HG02678 (cell line): Measurements from ENCODE around the gene VCX3B.
"Not testable (repeated sequence)": the region's sequence is repeated elsewhere in the genome, so short reads cannot be mapped to it uniquely, and the experiment has no call there.

Experiments used
- ATAC-seq: cut with Tn5 transposase; IDR thresholded peaks from one replicate; pipeline ENCODE4 v1.9.1; 2021; ENCODE audit warnings: mild to moderate bottlenecking, moderate library complexity; ENCODE audit not compliant: unreplicated experiment

VCX3B gene

GRCh38 chrX:8464530-8464929 lies at the start of gene VCX3B:
VCX3B (plus strand) TSS chrX:8464830; CDS start chrX:8465451, 621 bp downstream.
- not testable (repeated sequence) for ATAC-seq

- no peak for ATAC-seq
Measured at GRCh38 chrX:8418301-8418700, 46.3 kb upstream of the VCX3B start.

- no peak for ATAC-seq
Measured at GRCh38 chrX:8424912-8425311, 39.7 kb upstream of the VCX3B start.

GRCh38 chrX:8429692-8430249 lies 34.9 kb upstream of the VCX3B start:
- no peak for ATAC-seq

DNA sequence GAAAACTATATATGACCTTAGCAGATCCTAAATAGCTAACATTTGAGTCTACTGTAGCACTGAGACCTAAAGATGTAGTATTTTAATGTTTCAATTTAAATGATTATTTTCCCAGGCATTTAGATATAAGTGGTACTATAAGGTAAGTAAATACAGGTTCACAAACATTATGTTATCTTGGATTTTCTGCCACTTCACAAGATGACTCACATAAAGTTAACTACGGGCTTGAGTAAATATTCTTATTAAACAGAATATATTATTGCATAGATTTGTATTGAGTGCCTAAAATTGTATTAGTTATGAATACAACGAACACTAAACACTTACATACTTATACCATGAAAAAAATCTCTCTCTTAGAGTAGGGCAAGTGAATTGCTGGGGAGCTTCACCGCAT lies 34.2 kb upstream of the VCX3B start:
- ATAC-seq = no peak

GRCh38 chrX:8432396-8432795 lies 32.2 kb upstream of the VCX3B start:
- no peak for ATAC-seq

DNA sequence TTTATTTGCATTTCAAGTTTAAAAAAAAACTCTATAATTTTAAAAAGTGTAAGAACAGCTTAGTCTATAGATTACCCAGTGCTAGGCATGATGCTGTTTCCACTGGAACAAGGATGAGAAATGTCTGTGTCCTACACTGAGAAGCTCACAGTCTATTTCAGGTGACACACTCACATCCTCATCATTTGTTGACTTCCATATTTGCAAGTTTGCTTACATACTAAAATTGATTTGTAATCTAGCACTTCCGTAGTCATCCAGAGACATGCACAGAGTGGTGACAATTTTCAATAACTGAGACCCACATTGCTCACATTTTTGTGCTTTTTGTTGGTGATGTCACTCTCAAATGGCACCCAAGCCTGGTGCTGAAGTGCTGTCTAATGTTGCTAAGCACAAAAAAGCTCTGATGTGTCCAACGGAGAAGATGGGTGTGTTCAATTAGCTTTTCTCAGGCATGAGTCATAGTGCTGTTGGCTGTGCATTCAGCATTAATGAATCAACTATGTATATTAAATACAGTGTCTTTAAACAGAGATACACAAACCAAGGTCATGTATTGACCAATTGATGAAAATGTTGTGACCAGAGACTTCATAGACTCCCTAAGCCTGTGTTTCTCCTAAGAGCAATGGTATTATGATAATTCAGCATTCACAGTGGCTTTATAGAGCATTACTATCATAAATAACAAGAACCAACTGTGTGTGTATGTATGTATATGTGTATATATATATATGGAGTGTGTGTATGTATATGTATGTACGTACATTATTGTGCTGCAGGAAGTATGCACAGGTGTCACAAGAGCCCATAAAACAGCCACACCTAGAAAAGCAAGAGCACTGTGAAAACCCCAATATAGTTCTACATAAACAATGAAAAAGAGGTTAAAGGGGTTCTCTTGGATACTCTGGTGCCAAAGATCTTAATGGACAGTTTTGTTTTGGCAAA lies 31.2 kb upstream of the VCX3B start:
- ATAC-seq = no peak

GRCh38 chrX:8447368-8447767 lies 17.3 kb upstream of the VCX3B start:
- no peak for ATAC-seq

DNA sequence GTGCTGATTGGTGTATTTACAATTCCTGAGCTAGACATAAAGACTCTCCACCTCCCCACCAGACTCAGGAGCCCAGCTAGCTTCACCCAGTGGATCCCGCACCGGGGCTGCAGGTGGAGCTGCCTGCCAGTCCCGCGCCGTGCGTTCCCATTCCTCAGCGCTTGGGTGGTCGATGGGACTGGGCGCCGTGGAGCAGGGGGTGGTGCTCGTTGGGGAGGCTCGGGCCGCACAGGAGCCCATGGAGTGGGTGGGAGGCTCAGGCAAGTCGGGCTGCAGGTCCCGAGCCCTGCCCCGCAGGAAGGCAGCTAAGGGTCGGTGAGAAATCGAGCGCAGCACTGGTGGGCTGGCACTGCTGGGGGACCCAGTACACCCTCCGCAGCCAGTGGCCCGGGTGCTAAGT lies 12.3 kb upstream of the VCX3B start:
- not testable (repeated sequence) for ATAC-seq

GRCh38 chrX:8453611-8454010 lies 11.0 kb upstream of the VCX3B start:
- ATAC-seq = no peak

- ATAC-seq = no peak
Measured at GRCh38 chrX:8455557-8455956, 9.1 kb upstream of the VCX3B start.

- ATAC-seq = no peak
Measured at GRCh38 chrX:8462488-8462887, 2.1 kb upstream of the VCX3B start.

GRCh38 chrX:8484360-8484949 lies 19.8 kb downstream of the VCX3B start:
- no peak for ATAC-seq

GRCh38 chrX:8495036-8495435 lies 30.4 kb downstream of the VCX3B start:
- not testable (repeated sequence) for ATAC-seq

DNA sequence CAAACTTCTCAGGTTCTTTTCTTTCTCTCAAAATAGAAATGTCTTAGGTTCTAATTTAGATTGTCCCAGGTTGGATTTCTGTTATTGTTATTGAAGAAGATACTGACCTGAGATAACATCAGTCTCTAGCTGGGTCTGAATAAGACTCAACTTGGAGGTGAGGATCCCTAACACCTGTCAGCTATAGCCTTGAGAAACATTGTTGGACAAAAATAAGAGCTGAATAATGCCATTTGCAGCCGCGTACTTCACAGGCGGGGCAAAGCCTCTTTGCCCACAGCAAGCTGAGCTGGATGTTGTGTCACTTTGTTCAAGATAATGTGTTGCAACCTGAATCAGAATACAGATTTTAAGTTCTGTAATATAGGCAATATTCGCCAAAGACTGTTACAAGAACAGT lies 35.6 kb downstream of the VCX3B start:
- no peak for ATAC-seq

GRCh38 chrX:8502101-8502500 lies 37.5 kb downstream of the VCX3B start:
- ATAC-seq = not testable (repeated sequence)

DNA sequence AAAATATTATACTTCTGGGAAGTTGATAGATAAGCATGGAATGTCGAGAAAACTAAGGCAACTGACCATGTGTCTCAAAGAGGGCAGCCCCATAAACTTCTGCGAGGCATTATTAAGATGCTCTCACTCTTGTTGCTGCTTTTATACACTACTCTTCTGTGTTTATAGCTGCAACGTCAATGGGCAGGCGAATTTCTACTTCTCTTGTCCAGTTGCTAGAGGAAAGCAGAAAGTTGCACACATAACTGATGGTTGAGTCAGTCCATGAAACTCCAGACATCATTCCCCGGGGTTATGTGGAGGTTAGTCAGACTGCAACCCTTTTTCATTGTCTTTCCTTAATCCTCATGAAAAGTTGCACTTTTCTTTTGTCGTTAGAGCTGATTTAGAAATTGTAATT lies 39.8 kb downstream of the VCX3B start:
- no peak for ATAC-seq
